ENCODE measurements around the gene FGA. TPM values are rescaled to one million over a fixed set of nuclear protein-coding genes. Genes with fewer than 3 reads are reported as not detected.

FGA gene
- polyA plus RNA-seq, 1 experiment: not detected

DNA sequence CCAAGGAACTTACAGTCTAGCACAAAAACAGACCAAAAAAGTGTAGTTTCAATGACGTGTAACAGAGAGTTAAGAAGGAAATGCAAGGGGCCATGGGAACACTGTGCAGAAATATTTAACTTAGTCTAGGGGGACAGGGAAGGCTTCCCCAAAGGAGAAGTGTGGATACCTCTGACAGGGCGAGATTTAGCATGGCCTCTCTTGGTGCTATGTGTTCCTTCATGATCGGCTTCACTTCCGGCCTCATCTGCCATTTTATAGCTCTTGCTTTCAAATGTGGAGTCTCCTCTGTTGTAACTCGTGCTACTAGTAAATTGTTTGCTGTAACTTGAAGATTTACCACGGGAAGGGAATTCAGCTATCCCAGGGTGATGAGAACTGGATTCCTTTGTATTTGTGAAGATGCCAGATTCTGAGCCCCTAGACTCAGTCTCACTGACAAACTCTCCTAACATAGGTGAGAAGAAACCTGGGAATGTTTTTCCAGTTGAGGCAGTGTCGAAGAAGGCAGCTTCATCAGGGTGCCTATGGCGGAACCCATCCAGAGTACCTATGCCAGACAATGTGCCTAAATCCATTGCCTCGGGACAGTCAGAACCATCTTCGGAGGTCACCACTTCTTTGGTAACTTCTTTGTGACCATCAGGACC, 5.0 kb downstream of the FGA start:
- TF ChIP-seq, protein P1, sequence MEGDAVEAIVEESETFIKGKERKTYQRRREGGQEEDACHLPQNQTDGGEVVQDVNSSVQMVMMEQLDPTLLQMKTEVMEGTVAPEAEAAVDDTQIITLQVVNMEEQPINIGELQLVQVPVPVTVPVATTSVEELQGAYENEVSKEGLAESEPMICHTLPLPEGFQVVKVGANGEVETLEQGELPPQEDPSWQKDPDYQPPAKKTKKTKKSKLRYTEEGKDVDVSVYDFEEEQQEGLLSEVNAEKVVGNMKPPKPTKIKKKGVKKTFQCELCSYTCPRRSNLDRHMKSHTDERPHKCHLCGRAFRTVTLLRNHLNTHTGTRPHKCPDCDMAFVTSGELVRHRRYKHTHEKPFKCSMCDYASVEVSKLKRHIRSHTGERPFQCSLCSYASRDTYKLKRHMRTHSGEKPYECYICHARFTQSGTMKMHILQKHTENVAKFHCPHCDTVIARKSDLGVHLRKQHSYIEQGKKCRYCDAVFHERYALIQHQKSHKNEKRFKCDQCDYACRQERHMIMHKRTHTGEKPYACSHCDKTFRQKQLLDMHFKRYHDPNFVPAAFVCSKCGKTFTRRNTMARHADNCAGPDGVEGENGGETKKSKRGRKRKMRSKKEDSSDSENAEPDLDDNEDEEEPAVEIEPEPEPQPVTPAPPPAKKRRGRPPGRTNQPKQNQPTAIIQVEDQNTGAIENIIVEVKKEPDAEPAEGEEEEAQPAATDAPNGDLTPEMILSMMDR (IDR thresholded peaks at IDR 0.05; ENCODE audit: insufficient read depth, low read depth, low read length): no peak
- no peaks in the 10 kb centered on the region for H3K36me3 ChIP-seq (ENCODE audit: control insufficient read depth, insufficient read depth, low read length)
- POLR2A ChIA-PET: no interaction called here
- H3K4me3 ChIP-seq (ENCODE audit: low read depth, low read length): no peak overlapping the region
- no peaks in the 10 kb centered on the region for H3K27me3 ChIP-seq (ENCODE audit: control insufficient read depth, insufficient read depth, low read length)
- no peak for DNase-seq (ENCODE audit: low read depth)
- CTCF ChIA-PET: interaction anchor here (0.7 to 1.2 kb wide), 2 partner anchors 18 to 23 kb away, joined by 3 to 4 read pairs; partner anchors contain the start of gene FGB

DNA sequence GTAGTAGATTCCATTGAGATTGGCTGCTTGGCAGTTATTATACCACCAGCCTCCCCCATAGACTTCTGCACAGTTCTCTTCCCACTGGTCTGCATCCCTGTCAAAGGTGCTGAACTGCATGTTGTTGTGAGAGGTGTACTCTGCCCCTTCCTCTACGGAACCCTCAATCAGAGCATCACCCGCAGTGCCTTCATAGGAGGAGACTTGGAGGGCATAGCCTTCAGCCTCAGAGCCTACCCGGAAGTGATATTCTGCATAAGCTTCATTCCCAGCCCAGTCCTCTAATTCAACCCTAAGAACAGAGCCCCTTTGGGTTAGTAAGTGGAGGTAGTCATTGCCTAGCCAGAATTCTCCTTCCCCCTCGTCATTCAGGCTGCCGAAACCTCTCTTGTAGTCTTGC, 6.3 kb downstream of the FGA start:
- no peaks in the 10 kb centered on the region for H3K36me3 ChIP-seq (ENCODE audit: control insufficient read depth, insufficient read depth, low read length)
- H3K27me3 ChIP-seq (ENCODE audit: control insufficient read depth, insufficient read depth, low read length): no peaks in the 10 kb centered on the region
- POLR2A ChIA-PET: no interaction called here
- H3K4me3 ChIP-seq (ENCODE audit: low read depth, low read length): no peak overlapping the region
- CTCF ChIA-PET: no interaction called here
- DNase-seq (ENCODE audit: low read depth): no peak
- TF ChIP-seq, protein P1 (IDR thresholded peaks at IDR 0.05; ENCODE audit: insufficient read depth, low read depth, low read length): no peak

DNA sequence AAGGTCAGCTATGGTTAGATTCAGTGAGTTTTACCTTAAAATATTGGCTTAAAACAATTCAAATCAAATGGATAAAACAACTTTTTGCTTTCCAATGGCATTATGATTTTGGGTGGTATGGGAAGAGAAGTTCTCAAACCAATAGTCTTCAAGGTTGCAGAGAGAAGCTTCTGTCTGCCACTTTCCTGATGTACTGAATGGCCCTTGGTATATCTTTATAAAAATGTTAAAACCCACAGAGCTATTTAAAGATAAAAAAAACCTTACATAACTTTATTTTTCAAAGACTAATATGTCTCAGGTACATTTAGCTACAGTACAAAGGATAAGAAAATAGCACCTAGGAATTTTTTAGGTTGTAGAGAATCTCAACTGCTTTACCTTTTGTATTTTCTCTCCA, 6.9 kb downstream of the FGA start:
- Histone ChIP-seq H3K27me3 (ENCODE audit: control insufficient read depth, insufficient read depth, low read length) (no peaks in the 10 kb centered on the region), H3K36me3 (ENCODE audit: control insufficient read depth, insufficient read depth, low read length) (no peaks in the 10 kb centered on the region), H3K4me3 (ENCODE audit: low read depth, low read length) (no peak overlapping the region)
- ChIA-PET POLR2A (no interaction called here), CTCF (no interaction called here)
- TF ChIP-seq, protein P1 (IDR thresholded peaks at IDR 0.05; ENCODE audit: insufficient read depth, low read depth, low read length): no peak
- DNase-seq (ENCODE audit: low read depth): no peak

DNA sequence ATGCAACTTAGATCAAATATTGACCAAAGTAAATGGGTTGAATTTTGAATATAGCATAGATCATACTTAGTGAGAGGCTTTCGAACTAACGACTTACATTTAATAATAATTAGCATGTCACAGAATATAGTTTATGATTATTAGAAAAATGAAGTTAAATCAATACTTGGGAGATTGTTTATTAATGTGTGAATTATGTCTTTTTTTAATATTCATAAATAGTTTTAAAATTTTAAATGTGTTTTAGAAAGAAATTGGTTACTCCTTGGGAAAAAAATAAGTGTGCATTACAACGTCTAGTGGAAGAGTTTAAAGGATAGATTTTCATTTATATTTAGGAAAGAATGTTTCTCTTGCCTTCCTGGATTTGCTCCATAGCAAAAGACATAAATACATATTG, 7.3 kb downstream of the FGA start:
- no peaks in the 10 kb centered on the region for H3K27me3 ChIP-seq (ENCODE audit: control insufficient read depth, insufficient read depth, low read length)
- ChIA-PET POLR2A (no interaction called here), CTCF (no interaction called here)
- no peaks in the 10 kb centered on the region for H3K36me3 ChIP-seq (ENCODE audit: control insufficient read depth, insufficient read depth, low read length)
- TF ChIP-seq, protein P1 (IDR thresholded peaks at IDR 0.05; ENCODE audit: insufficient read depth, low read depth, low read length): no peak
- DNase-seq (ENCODE audit: low read depth): no peak
- H3K4me3 ChIP-seq (ENCODE audit: low read depth, low read length): no peak overlapping the region

DNA sequence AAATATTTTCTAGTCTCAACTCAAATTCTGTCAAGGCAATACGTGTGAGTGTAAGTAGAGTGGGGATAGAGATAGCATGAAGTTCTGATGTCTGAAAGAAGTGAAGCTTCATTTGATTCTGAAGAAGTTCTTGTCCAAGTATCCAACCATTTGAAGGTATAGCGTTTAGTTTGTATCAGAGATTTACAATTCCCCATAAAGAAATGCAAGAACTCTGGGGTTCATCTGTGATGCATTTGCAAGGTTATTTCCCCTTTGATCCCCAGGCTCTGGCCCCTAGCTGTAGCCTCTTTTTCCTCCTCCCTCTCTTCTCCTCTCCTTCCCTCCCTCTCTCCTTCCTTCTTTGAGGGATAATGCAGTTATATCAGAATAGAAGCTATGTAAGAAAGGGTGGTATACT, 7.8 kb downstream of the FGA start:
- TF ChIP-seq, protein P1 (IDR thresholded peaks at IDR 0.05; ENCODE audit: insufficient read depth, low read depth, low read length): no peak

More for the DNA sequence above, 7.8 kb downstream of the FGA start:
- Histone ChIP-seq H3K27me3 (ENCODE audit: control insufficient read depth, insufficient read depth, low read length) (no peaks in the 10 kb centered on the region), H3K4me3 (ENCODE audit: low read depth, low read length) (no peak overlapping the region), H3K36me3 (ENCODE audit: control insufficient read depth, insufficient read depth, low read length) (no peaks in the 10 kb centered on the region)
- POLR2A ChIA-PET: no interaction called here
- no peak for DNase-seq (ENCODE audit: low read depth)
- CTCF ChIA-PET: no interaction called here
